Lower leg skin (tissue), 4 donors: ENCODE results near the gene LRRC37B. TPM values are rescaled to one million over a fixed set of nuclear protein-coding genes. Genes with fewer than 3 reads are reported as not detected.
"Not testable (repeated sequence)": the region's sequence is repeated elsewhere in the genome, so short reads cannot be mapped to it uniquely, and the experiment has no call there.

Experiments
- DNase-seq, 2 donors: peaks; one replicate each; pipeline ENCODE4 v3.0.0-alpha.2; 2019; ENCODE audit warnings: low spot score in 2 of 2
- H3K4me3 ChIP-seq: fragments of 200-600 bp; sonication (generic); 2 replicates; pipeline ENCODE4 v1.5.1; 2017; ENCODE audit warnings: mild to moderate bottlenecking, low read depth; ENCODE audit not compliant: poor library complexity, severe bottlenecking
- WGBS, 2 donors: methylation state at CpG; one replicate each; pipeline ENCODE4 v1.1.5; 2018; 5-methylcytosine and 5-hydroxymethylcytosine counted together
- intact Hi-C: fragments of 100-400 bp; cut with DNase I; formaldehyde crosslinking; loops from one replicate; pipeline ENCODE4 v1.15.0; 2023; ENCODE audit warnings: low total_unique reads
- total RNA-seq, 4 donors: library from RNA; depleted of rRNA; stranded (reverse); fragments of >200 nt; gene quantifications; one replicate each; pipeline ENCODE4 v1.1.0, GENCODE V29; 2016

The LRRC37B gene
- total RNA-seq, 4 donors from 2014 or later, result 24.1 to 36.0 (median 26.0) TPM

- intact Hi-C loops, H3K4me3 ChIP-seq, DNase-seq: not testable (repeated sequence)
- 82 to 85% methylated on average over 3 of the region's 3 CpGs for WGBS, 2 donors
Measured at GRCh38 chr17:32045611-32046010, 38.4 kb downstream of the LRRC37B start.

- intact Hi-C loops, H3K4me3 ChIP-seq: not testable (repeated sequence)
- DNase-seq, result peak in 1 of 2 donors; percentile 5
- WGBS, 2 donors, result 92 to 95% methylated on average over 6 of the region's 6 CpGs
Measured at GRCh38 chr17:32047663-32048062, 40.5 kb downstream of the LRRC37B start.

- WGBS, 2 donors, result 74 to 83% methylated on average over 4 of the region's 4 CpGs
- intact Hi-C loops, H3K4me3 ChIP-seq, DNase-seq: not testable (repeated sequence)
Measured at GRCh38 chr17:32054985-32055384, 47.8 kb downstream of the LRRC37B start.

GRCh38 chr17:32055425-32055824, 48.2 kb downstream of the LRRC37B start:
- WGBS, 2 donors, result 64 to 72% methylated on average over 3 of the region's 3 CpGs
- intact Hi-C loops, H3K4me3 ChIP-seq, DNase-seq: not testable (repeated sequence)

- DNase-seq, H3K4me3 ChIP-seq, intact Hi-C loops: not testable (repeated sequence)
- 92 to 95% methylated on average over 8 of the region's 10 CpGs for WGBS, 2 donors
Measured at GRCh38 chr17:32056500-32056899, 49.3 kb downstream of the LRRC37B start.

GRCh38 chr17:32057460-32058105, 50.4 kb downstream of the LRRC37B start:
- peak in 1 of 2 donors; percentile 56 for DNase-seq
- WGBS, 2 donors, result 65 to 71% methylated on average over 12 of the region's 12 CpGs
- intact Hi-C loops, H3K4me3 ChIP-seq: not testable (repeated sequence)

- intact Hi-C loops, H3K4me3 ChIP-seq: not testable (repeated sequence)
- DNase-seq, result peak in 1 of 2 donors; percentile 18
- no CpG with 5 or more reads among the region's 9 CpGs for WGBS, 2 donors
Measured at GRCh38 chr17:32060695-32061094, 53.5 kb downstream of the LRRC37B start.

- H3K4me3 ChIP-seq, intact Hi-C loops: not testable (repeated sequence)
- 70 to 71% methylated on average over 8 of the region's 8 CpGs for WGBS, 2 donors
- peak in 1 of 2 donors; percentile 61 for DNase-seq
Measured at GRCh38 chr17:32061840-32062239, 54.7 kb downstream of the LRRC37B start.

- H3K4me3 ChIP-seq, intact Hi-C loops: not testable (repeated sequence)
- peak in 1 of 2 donors; percentile 18 for DNase-seq
- 91 to 100% methylated on average over 2 of the region's 2 CpGs for WGBS, 2 donors
Measured at GRCh38 chr17:32064091-32064490, 56.9 kb downstream of the LRRC37B start.

- 70 to 74% methylated on average over 8 to 9 of the region's 10 CpGs for WGBS, 2 donors
- intact Hi-C loops, H3K4me3 ChIP-seq: not testable (repeated sequence)
- peak in 1 of 2 donors; percentile 74 for DNase-seq
Measured at GRCh38 chr17:32066123-32066680, 59.0 kb downstream of the LRRC37B start.

- intact Hi-C loops, H3K4me3 ChIP-seq: not testable (repeated sequence)
- DNase-seq, result peak in 1 of 2 donors; percentile 85
- WGBS, 2 donors, result 50 to 63% methylated on average over 13 to 15 of the region's 25 CpGs
Measured at GRCh38 chr17:32066863-32067642, 59.9 kb downstream of the LRRC37B start.

- H3K4me3 ChIP-seq, intact Hi-C loops: not testable (repeated sequence)
- DNase-seq, result peak in 1 of 2 donors; percentile 28
- 76 to 79% methylated on average over 2 of the region's 2 CpGs for WGBS, 2 donors
Measured at GRCh38 chr17:32069067-32069466, 61.9 kb downstream of the LRRC37B start.

- 56 to 60% methylated on average over 3 of the region's 4 CpGs for WGBS, 2 donors
- intact Hi-C loops, H3K4me3 ChIP-seq: not testable (repeated sequence)
Measured at GRCh38 chr17:32071961-32072360, 64.8 kb downstream of the LRRC37B start.

GRCh38 chr17:32073131-32073530, 65.9 kb downstream of the LRRC37B start:
- intact Hi-C loops, H3K4me3 ChIP-seq, DNase-seq: not testable (repeated sequence)
- WGBS, 2 donors, result 53 to 70% methylated on average over 1 to 4 of the region's 4 CpGs

More at GRCh38 chr17:32071961-32072360, 64.8 kb downstream of the LRRC37B start:
- peak in 1 of 2 donors; percentile 32 for DNase-seq

- H3K4me3 ChIP-seq, DNase-seq, intact Hi-C loops: not testable (repeated sequence)
- 4 to 10% methylated on average over 10 of the region's 10 CpGs for WGBS, 2 donors
Measured at GRCh38 chr17:32079753-32080152, 72.6 kb downstream of the LRRC37B start.
